ENCODE data around the gene SPATA31E1. TPM values are rescaled to one million over a fixed set of nuclear protein-coding genes. Genes with fewer than 3 reads are reported as not detected.
A peak's percentile ranks its signal among the peaks of the same experiment; 100 is the strongest.

SPATA31E1 gene
- total RNA-seq, 1 donor from 2014 or later, result not detected

DNA sequence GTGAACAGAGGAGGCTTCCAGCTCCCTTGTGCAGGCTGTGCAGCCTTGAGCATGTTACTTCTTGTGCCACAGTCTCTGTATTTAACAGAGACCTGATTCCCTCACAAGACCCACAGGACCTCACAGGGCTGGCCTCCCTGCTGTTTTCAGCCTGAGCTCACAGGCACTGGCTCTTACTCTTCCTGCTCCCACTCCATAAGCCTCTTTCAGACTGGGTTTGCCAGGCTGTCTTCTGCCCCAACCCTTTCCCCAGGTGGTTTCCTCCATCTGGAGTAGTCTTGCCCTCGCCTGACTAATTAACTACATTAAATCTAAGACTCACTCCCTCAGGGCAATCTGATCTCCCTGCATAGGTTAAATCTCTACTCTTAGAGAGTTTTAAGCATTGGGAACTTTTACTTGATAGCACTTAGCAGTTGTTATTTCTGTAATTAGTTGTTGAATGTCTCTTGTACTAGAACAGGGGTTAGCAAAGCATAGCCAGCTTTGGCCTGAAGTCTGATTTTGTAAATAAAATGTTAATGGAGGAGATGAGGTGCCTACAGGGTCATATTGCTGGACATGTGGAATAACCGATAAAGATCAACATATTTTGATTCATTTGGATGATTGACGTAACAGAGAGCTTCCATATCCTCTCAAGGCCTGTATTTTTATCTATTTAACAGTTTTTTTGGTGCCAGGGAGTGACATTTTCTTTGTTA is 28.6 kb upstream of the SPATA31E1 start:
- Mint-ChIP-seq H3K27me3 (ENCODE audit: insufficient read depth, low read depth) (peaks cover 2% of the 10 kb centered on the region), H3K9me3 (peaks cover 12% of the 10 kb centered on the region), H3K36me3 (no peaks in the 10 kb centered on the region), H3K4me3 (no peak overlapping the region), H3K4me1 (peaks cover 17% of the 10 kb centered on the region), H3K27ac (no peak overlapping the region)
- Histone ChIP-seq H3K27ac (no peak overlapping the region), H3K4me3 (no peak overlapping the region), H3K27me3 (no peaks in the 10 kb centered on the region), H3K79me2 (ENCODE audit: low read depth) (no peaks in the 10 kb centered on the region), H3K9me3 (ENCODE audit: low read depth) (no peaks in the 10 kb centered on the region), H3K9ac (no peak overlapping the region), H3K4me2 (no peak overlapping the region), H2AFZ (replicated peaks) (peak overlapping the region; percentile 43), H4K20me1 (ENCODE audit: low read depth) (no peaks in the 10 kb centered on the region), H3F3A (ENCODE audit: low read depth) (no peaks in the 10 kb centered on the region), H3K4me1 (peaks cover 6% of the 10 kb centered on the region), H3K36me3 (no peaks in the 10 kb centered on the region)
- DNase-seq (ENCODE audit: low spot score), result peak; percentile 13
- TF ChIP-seq CTCF (IDR thresholded peaks at IDR 0.05), result no peak
- TF ChIP-seq EZH2phosphoT487 (IDR thresholded peaks at IDR 0.05), result no peak
- no peak for TF ChIP-seq EZH2 (IDR thresholded peaks at IDR 0.05)

- H3K27ac Mint-ChIP-seq, result no peak overlapping the region
- Histone ChIP-seq H3K9ac (no peak overlapping the region), H3K27me3 (no peaks in the 10 kb centered on the region), H3K4me3 (no peak overlapping the region), H3K79me2 (ENCODE audit: low read depth) (no peaks in the 10 kb centered on the region), H3K4me2 (no peak overlapping the region), H3K36me3 (no peaks in the 10 kb centered on the region), H4K20me1 (ENCODE audit: low read depth) (no peaks in the 10 kb centered on the region), H3K4me1 (peaks cover 6% of the 10 kb centered on the region), H2AFZ (replicated peaks) (no peak overlapping the region), H3F3A (ENCODE audit: low read depth) (no peaks in the 10 kb centered on the region), H3K27ac (no peak overlapping the region), H3K9me3 (ENCODE audit: low read depth) (no peaks in the 10 kb centered on the region)
- H3K4me3 Mint-ChIP-seq, result no peak overlapping the region
- H3K36me3 Mint-ChIP-seq, result no peaks in the 10 kb centered on the region
- H3K9me3 Mint-ChIP-seq, result peaks cover 17% of the 10 kb centered on the region
- H3K4me1 Mint-ChIP-seq, result peaks cover 17% of the 10 kb centered on the region
- DNase-seq (ENCODE audit: low spot score), result no peak
- TF ChIP-seq EZH2 (IDR thresholded peaks at IDR 0.05) (no peak), CTCF (IDR thresholded peaks at IDR 0.05) (no peak), EZH2phosphoT487 (IDR thresholded peaks at IDR 0.05) (no peak)
- peaks cover 2% of the 10 kb centered on the region for H3K27me3 Mint-ChIP-seq (ENCODE audit: insufficient read depth, low read depth)
Measured at GRCh38 chr9:87854580-87854955, 28.1 kb upstream of the SPATA31E1 start.

GRCh38 chr9:87855061-87855460 is 27.6 kb upstream of the SPATA31E1 start:
- Mint-ChIP-seq H3K4me3 (no peak overlapping the region), H3K27ac (no peak overlapping the region), H3K36me3 (no peaks in the 10 kb centered on the region), H3K27me3 (ENCODE audit: insufficient read depth, low read depth) (peaks cover 2% of the 10 kb centered on the region), H3K4me1 (peaks cover 17% of the 10 kb centered on the region), H3K9me3 (peaks cover 18% of the 10 kb centered on the region)
- Histone ChIP-seq H3K79me2 (ENCODE audit: low read depth) (no peaks in the 10 kb centered on the region), H3F3A (ENCODE audit: low read depth) (no peaks in the 10 kb centered on the region), H3K4me1 (peaks cover 6% of the 10 kb centered on the region), H3K36me3 (no peaks in the 10 kb centered on the region), H3K27ac (no peak overlapping the region), H3K4me2 (no peak overlapping the region), H3K27me3 (no peaks in the 10 kb centered on the region), H3K9me3 (ENCODE audit: low read depth) (no peaks in the 10 kb centered on the region), H4K20me1 (ENCODE audit: low read depth) (no peaks in the 10 kb centered on the region), H3K9ac (no peak overlapping the region), H2AFZ (replicated peaks) (no peak overlapping the region), H3K4me3 (no peak overlapping the region)
- DNase-seq (ENCODE audit: low spot score), result no peak
- TF ChIP-seq CTCF (IDR thresholded peaks at IDR 0.05) (no peak), EZH2 (IDR thresholded peaks at IDR 0.05) (no peak), EZH2phosphoT487 (IDR thresholded peaks at IDR 0.05) (no peak)
